ENCODE measurements around the gene SLCO2A1. TPM values are rescaled to one million over a fixed set of nuclear protein-coding genes. Genes with fewer than 3 reads are reported as not detected.

SLCO2A1 gene
- total RNA-seq, 1 donor from 2014 or later, result 0.33 TPM

DNA sequence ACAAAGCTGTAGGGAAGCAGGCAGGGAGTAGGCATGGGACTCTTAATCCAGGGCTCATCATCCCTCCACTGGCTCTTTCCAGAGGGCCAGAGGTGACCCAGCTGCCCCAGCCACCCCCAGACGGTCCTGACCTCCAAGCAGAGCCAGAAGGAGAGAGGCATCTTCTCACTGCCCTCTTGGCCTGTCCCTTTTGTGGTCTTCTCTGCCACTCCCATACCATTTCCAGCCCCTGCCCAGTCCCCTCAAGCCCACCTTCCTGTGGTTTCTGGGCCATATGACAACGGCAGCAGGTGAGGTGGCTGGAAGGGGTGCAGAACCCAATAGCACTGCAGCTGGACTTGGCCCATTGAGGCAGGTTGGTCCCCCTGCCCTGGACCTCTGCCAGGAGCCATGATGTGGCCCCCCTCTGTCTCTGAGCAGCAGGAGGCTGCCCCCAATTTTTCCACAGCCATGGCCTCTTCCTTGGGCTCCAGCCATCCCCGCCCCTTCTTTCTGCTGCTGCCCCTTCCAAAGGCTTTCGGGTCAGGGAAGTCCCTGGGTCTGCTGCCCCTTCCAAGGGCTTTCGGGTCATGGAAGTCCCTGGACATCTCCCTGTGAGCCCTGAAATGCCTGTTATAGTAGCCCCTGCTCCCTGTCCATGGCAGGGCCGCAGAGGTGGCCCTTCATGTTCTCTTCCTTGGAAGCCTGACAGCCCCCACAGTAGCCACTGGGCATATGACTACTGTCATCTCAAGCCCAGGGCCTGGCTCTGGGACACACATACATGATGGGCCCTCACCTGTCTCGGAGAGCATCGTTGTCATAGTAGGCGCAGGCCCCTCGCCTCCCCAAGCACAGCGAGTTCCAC lies 94.5 kb downstream of the SLCO2A1 start:
- Mint-ChIP-seq H3K36me3 (ENCODE audit: low read depth) (no peaks in the 10 kb centered on the region), H3K9me3 (no peaks in the 10 kb centered on the region), H3K4me3 (no peak overlapping the region), H3K4me1 (peaks cover 2% of the 10 kb centered on the region), H3K27me3 (ENCODE audit: low read depth) (peaks cover under 1% of the 10 kb centered on the region), H3K27ac (ENCODE audit: unreplicated experiment) (peak overlapping the region; percentile 27)
- TF ChIP-seq, protein P1, sequence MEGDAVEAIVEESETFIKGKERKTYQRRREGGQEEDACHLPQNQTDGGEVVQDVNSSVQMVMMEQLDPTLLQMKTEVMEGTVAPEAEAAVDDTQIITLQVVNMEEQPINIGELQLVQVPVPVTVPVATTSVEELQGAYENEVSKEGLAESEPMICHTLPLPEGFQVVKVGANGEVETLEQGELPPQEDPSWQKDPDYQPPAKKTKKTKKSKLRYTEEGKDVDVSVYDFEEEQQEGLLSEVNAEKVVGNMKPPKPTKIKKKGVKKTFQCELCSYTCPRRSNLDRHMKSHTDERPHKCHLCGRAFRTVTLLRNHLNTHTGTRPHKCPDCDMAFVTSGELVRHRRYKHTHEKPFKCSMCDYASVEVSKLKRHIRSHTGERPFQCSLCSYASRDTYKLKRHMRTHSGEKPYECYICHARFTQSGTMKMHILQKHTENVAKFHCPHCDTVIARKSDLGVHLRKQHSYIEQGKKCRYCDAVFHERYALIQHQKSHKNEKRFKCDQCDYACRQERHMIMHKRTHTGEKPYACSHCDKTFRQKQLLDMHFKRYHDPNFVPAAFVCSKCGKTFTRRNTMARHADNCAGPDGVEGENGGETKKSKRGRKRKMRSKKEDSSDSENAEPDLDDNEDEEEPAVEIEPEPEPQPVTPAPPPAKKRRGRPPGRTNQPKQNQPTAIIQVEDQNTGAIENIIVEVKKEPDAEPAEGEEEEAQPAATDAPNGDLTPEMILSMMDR (conservative IDR thresholded peaks at IDR 0.05), result no peak
- DNase-seq (ENCODE audit: low read depth, low spot score), result no peak

DNA sequence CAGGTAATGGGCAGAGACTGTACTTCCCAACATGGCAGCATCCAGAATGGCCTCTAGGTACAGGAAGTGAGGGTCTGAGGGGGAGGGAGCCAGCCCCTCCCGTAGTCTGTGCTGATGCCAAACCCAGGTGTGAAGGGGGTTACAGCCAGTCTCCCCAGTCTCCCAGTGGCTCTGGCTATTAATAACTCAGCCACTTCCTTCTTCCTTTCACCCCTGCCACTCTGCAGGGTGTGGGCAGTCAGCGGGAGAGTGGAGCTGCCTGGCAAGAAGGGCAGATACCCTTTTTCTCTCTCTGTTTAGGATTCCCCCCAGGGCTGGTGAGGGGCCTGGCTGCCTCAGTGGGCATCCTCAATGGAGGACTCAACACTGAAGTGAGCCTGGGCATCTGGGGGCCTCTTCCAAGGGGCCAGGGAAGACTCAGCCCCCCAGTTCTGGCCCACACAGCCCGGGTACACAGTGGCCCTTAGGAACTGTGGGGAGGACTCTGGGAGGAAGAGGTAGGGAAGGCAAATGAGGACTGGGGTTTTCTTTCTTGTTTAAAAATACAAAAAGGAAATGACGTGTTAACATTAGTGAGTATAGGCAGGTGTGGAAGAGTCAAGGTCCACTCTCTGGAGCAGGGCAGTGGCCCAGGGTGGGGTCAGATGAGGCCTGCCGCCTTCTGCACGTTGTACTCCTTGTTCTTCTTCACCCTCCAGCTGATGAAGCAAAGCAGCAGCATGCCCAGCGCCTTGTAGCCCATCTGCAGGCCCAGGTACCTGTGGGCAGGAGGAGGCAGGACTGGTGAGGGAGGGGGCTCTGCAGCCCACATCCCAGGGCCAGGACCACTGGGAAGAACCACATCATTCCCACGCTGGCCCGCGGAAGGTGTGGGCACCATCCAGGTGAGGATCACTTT lies 95.4 kb downstream of the SLCO2A1 start:
- peak overlapping the region; percentile 6 for H3K27ac Mint-ChIP-seq (ENCODE audit: unreplicated experiment)
- no peaks in the 10 kb centered on the region for H3K9me3 Mint-ChIP-seq
- DNase-seq (ENCODE audit: low read depth, low spot score), result no peak
- H3K4me1 Mint-ChIP-seq, result peaks cover 4% of the 10 kb centered on the region
- peaks cover 2% of the 10 kb centered on the region for H3K27me3 Mint-ChIP-seq (ENCODE audit: low read depth)
- no peak overlapping the region for H3K4me3 Mint-ChIP-seq
- TF ChIP-seq, protein P1 (conservative IDR thresholded peaks at IDR 0.05), result no peak
- no peaks in the 10 kb centered on the region for H3K36me3 Mint-ChIP-seq (ENCODE audit: low read depth)

DNA sequence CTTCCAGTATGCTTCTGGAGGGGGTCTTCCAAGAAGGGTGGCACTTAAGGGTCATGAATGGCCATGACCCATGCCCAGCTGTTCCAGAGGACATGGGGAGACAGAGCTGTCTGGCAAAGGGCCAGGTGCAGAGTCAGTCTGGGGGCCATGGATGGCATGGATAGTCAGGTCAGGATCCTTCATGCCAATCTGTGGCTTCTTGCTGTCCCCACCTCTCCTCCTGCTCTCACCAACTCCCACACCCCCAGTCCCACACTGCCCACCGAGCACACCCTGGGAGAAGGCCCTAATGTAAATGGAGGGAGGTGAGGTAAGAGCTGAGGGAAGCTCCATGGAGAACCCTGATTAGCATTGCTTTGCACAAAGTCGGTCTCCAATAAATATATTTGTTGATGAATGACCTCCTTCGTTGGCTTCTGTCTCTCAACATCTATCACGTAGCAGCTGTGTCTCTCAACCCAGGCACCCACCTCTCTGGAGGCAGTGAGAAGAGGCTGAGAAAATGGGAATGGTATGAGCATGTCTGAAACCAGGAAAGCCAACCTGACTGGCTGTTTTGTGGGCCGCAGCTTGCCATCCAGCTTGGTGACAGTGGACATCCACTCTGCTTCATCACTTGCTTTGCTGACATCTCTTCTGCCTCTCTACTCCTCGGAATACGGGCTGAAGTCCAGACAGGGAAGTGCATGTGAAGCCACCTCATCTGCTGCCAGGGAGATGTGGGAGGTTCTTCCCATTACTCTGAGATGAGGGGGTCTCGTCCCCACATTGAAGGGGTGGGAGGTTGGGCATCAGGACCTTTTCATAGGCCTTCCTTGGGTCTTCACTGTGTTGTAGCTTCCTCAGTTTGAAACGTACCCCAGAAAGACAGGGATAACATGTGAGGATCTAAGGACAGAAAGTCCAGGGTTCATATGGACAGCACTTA lies 96.4 kb downstream of the SLCO2A1 start:
- Mint-ChIP-seq H3K4me1 (peaks cover 4% of the 10 kb centered on the region), H3K36me3 (ENCODE audit: low read depth) (no peaks in the 10 kb centered on the region), H3K4me3 (no peak overlapping the region), H3K9me3 (no peaks in the 10 kb centered on the region), H3K27me3 (ENCODE audit: low read depth) (peaks cover 9% of the 10 kb centered on the region), H3K27ac (ENCODE audit: unreplicated experiment) (no peak overlapping the region)
- TF ChIP-seq, protein P1 (conservative IDR thresholded peaks at IDR 0.05), result no peak
- no peak for DNase-seq (ENCODE audit: low read depth, low spot score)

DNA sequence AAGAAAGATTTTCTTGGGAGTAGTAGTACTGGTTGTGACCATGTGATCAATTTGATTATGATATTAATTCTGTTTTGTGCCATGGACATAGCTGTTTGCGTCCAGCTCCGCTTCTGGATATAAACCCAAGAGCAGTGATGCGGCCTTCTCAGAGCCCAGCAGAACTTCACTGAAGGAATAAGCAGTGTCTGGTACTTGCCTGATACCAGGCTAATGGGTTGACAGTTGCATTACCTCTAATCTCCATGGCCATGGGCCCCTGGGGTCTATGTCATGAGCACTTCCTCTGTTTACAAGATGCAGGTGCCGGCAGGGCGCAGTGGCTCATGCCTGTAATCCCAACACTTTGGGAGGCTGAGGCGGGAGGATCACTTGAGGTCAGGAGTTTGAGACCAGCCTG lies 97.7 kb downstream of the SLCO2A1 start:
- Mint-ChIP-seq H3K36me3 (ENCODE audit: low read depth) (no peaks in the 10 kb centered on the region), H3K27ac (ENCODE audit: unreplicated experiment) (no peak overlapping the region), H3K27me3 (ENCODE audit: low read depth) (peaks cover 15% of the 10 kb centered on the region), H3K4me3 (no peak overlapping the region), H3K4me1 (peaks cover 9% of the 10 kb centered on the region), H3K9me3 (no peaks in the 10 kb centered on the region)
- TF ChIP-seq, protein P1 (conservative IDR thresholded peaks at IDR 0.05), result no peak
- DNase-seq (ENCODE audit: low read depth, low spot score), result no peak

DNA sequence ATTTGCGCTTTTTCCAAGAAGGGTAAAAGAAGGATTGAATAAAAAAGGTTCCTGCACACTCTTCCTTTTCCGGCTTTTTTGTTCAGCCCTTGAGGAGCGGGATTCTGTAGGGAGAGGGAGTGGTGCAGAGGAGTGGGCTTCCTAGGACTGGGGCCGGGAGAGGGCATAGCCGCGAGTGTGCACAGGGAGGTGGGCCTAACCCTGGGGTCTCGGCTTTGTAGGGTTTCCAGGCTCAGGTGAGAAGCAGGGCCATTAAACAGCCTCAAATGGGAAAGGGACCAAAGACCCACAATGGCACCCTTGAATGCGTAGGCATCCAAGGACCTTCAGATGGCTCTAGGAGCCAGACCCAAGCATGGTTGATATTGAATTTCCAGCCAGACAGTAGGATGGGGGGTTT lies 98.6 kb downstream of the SLCO2A1 start:
- no peak overlapping the region for H3K4me3 Mint-ChIP-seq
- H3K27me3 Mint-ChIP-seq (ENCODE audit: low read depth), result peaks cover 23% of the 10 kb centered on the region
- no peak for DNase-seq (ENCODE audit: low read depth, low spot score)
- TF ChIP-seq, protein P1 (conservative IDR thresholded peaks at IDR 0.05), result no peak
- H3K9me3 Mint-ChIP-seq, result no peaks in the 10 kb centered on the region
- H3K27ac Mint-ChIP-seq (ENCODE audit: unreplicated experiment), result no peak overlapping the region
- H3K36me3 Mint-ChIP-seq (ENCODE audit: low read depth), result no peaks in the 10 kb centered on the region
- peaks cover 9% of the 10 kb centered on the region for H3K4me1 Mint-ChIP-seq

Data from neural crest cell (in vitro differentiated cells).